Vagina (tissue), 2 donors: ENCODE measurements around the gene OR7G1.

Experiments
- POLR2A ChIP-seq, 2 donors: fragments of 450-650 bp; IDR thresholded peaks; one replicate each; pipeline ENCODE4 v1.6.1; 2017; ENCODE audit warnings: antibody characterized with exemption in 2 of 2, mild to moderate bottlenecking in 2 of 2, moderate library complexity in 2 of 2
- POLR2AphosphoS5 ChIP-seq, 2 donors: sonication (generic); formaldehyde crosslinking; IDR thresholded peaks; one replicate each; pipeline ENCODE4 v1.9.0; 2017; ENCODE audit warnings: antibody characterized with exemption in 2 of 2, mild to moderate bottlenecking in 2 of 2, low read depth in 1 of 2; ENCODE audit not compliant: insufficient read depth in 1 of 2
- TF ChIP-seq, protein P1 (sequence below), 3 experiments: fragments of 450-650 bp in 2 of 3; fragments of 200-600 bp in 1 of 3; sonication (generic) in 1 of 3; IDR thresholded peaks; one replicate each; pipeline ENCODE4 v1.5.1; 2017 to 2019; ENCODE audit warnings: antibody characterized with exemption in 3 of 3, mild to moderate bottlenecking in 2 of 3, moderate library complexity in 2 of 3

DNA sequence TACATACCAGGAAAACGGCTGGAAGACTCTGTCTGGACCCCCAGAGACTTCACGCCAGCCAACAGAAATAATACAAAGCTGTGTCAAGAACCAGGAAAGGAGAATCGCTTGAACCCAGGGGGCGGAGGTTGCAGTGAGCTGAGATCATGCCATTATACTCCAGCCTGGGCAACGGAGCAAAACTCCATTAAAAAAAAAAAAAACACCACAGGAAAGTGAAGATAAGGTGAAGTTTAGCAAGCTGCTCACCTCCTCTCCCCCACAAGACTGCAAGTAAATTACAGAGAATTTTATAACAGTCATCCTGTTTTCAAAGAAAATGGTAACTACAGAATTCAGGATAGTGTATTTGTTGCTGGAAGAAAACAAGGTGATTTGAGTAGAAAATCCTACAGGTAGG, 984 bp upstream of the OR7G1 start:
- TF ChIP-seq, protein P1, sequence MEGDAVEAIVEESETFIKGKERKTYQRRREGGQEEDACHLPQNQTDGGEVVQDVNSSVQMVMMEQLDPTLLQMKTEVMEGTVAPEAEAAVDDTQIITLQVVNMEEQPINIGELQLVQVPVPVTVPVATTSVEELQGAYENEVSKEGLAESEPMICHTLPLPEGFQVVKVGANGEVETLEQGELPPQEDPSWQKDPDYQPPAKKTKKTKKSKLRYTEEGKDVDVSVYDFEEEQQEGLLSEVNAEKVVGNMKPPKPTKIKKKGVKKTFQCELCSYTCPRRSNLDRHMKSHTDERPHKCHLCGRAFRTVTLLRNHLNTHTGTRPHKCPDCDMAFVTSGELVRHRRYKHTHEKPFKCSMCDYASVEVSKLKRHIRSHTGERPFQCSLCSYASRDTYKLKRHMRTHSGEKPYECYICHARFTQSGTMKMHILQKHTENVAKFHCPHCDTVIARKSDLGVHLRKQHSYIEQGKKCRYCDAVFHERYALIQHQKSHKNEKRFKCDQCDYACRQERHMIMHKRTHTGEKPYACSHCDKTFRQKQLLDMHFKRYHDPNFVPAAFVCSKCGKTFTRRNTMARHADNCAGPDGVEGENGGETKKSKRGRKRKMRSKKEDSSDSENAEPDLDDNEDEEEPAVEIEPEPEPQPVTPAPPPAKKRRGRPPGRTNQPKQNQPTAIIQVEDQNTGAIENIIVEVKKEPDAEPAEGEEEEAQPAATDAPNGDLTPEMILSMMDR (IDR thresholded peaks at IDR 0.05), result no peak
- TF ChIP-seq POLR2A (IDR thresholded peaks at IDR 0.05) (no peak), POLR2AphosphoS5 (IDR thresholded peaks at IDR 0.05; ENCODE audit: insufficient read depth in 1 of 2, low read depth in 1 of 2) (no peak)
